Tibial nerve (tissue), 4 donors: Measurements from ENCODE around the gene GLUD2.

ENCODE experiments used
- CTCF ChIP-seq, 5 experiments: fragments of 200-600 bp in 3 of 5; fragments of 450-650 bp in 2 of 5; sonication (generic) in 3 of 5; IDR thresholded peaks; one replicate each; pipeline ENCODE4 v1.5.1; 2016 to 2019; ENCODE audit warnings: antibody characterized with exemption in 5 of 5, mild to moderate bottlenecking in 3 of 5, moderate library complexity in 2 of 5
- EP300 ChIP-seq, 2 donors: sonication (generic); formaldehyde crosslinking; IDR thresholded peaks; one replicate each; pipeline ENCODE4 v1.6.1; 2017; ENCODE audit warnings: antibody characterized with exemption in 2 of 2, mild to moderate bottlenecking in 1 of 2
- POLR2A ChIP-seq, 2 donors: fragments of 450-650 bp; IDR thresholded peaks; one replicate each; pipeline ENCODE4 v1.6.1; 2017; ENCODE audit warnings: antibody characterized with exemption in 2 of 2, mild to moderate bottlenecking in 2 of 2, moderate library complexity in 2 of 2

DNA sequence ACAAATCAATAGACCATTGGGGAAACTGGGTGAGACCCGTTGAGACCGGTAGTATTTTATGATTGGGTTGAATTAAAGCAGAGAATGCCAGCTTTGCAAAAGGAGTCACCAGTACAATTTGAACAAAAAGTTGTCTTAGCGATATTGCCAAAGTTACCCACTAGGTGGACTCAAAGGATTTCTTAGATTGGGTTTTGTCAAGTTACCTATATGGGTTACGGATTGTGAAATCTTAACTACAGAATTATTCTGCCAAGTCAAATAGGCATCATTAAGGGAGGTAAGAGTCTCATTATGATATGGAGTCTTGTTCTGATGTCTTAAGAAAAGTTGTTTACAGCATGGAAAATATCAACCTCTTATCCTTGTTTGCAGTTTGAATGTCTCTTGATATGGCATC is 46.8 kb upstream of the GLUD2 start:
- TF ChIP-seq EP300 (IDR thresholded peaks at IDR 0.05) = no peak
- no peak for TF ChIP-seq POLR2A (IDR thresholded peaks at IDR 0.05)
- peak in 1 of 5 experiments; percentile 19 for TF ChIP-seq CTCF (IDR thresholded peaks at IDR 0.05)
